Measurements from ENCODE around the gene MUC20. TPM values are rescaled to one million over a fixed set of nuclear protein-coding genes. Genes with fewer than 3 reads are reported as not detected.

MUC20 gene
- total and polyA plus RNA-seq, 9 of the 15 experiments (the other 6 are each of a cell fraction or from before 2014, with no cell fraction given) = 0.03 to 0.23 (median 0.15) TPM; not detected in 3

- Histone ChIP-seq H4K20me1 (replicated peaks; ENCODE audit: control insufficient read depth, insufficient read depth, low read length) (no peaks in the 10 kb centered on the region), H3K9me1 (ENCODE audit: control insufficient read depth, insufficient read depth, low read length) (no peaks in the 10 kb centered on the region), H2AFZ (ENCODE audit: low read depth, low read length) (no peak overlapping the region), H3K27me3 (ENCODE audit: control insufficient read depth in 2 of 2, insufficient read depth in 2 of 2, low read length in 2 of 2) (no peaks in the 10 kb centered on the region), H3K4me3 (no peak overlapping the region), H3K36me3 (ENCODE audit: control insufficient read depth, insufficient read depth, low read length) (peaks cover 37% of the 10 kb centered on the region), H3K4me1 (replicated peaks in 1 of 2; ENCODE audit: control insufficient read depth in 2 of 2, insufficient read depth in 2 of 2, low read length in 2 of 2) (peaks cover 7 to 16% of the 10 kb centered on the region in 2 experiments; a peak in 3 of 5 replicates), H3K9me3 (replicated peaks; ENCODE audit: control insufficient read depth, insufficient read depth, low read depth, low read length) (no peaks in the 10 kb centered on the region), H3K27ac (ENCODE audit: extremely low read depth, low read depth, low read length) (no peak overlapping the region), H3K9ac (ENCODE audit: insufficient read depth in 1 of 2, low read depth in 2 of 2, low read length in 2 of 2) (no peak overlapping the region), H3K79me2 (ENCODE audit: control insufficient read depth, insufficient read depth, low read length) (no peaks in the 10 kb centered on the region), H3K4me2 (ENCODE audit: insufficient read depth, low read length) (no peak overlapping the region)
- intact Hi-C loops (cut with micrococcal nuclease) (no loop called here), in situ Hi-C loops (cut with MboI) (no loop called here)
- CTCF ChIA-PET (ENCODE audit: low intra/inter-chr PET ratio) = no interaction called here
- DNase-seq (ENCODE audit: extremely low read depth in 1 of 4, low spot score in 3 of 4) (no peak), ATAC-seq (no peak), FAIRE-seq (no peak)
- no TSS peak for BruUV-seq (replicated peaks)
- WGBS (ENCODE audit: insufficient coverage, low coverage, missing lambda C conversion rate) = 93% methylated on average over 2 of the region's 2 CpGs
- POLR2A ChIA-PET = interaction anchor here (0.6 to 3.7 kb wide), 2 partner anchors 8 to 60 kb away, joined by 3 to 23 read pairs; no protein-coding TSS in a partner anchor
- TF ChIP-seq NKRF (IDR thresholded peaks at IDR 0.05; ENCODE audit: borderline replicate concordance) (0 out of 2 replicates have a peak, but pooled peaks have one; percentile 11), ZNF584 (CRISPR knock-in tag; IDR thresholded peaks at IDR 0.05; ENCODE audit: low read depth) (no peak), FOXA1 (IDR thresholded peaks at IDR 0.05; ENCODE audit: borderline replicate concordance) (0 out of 2 replicates have a peak, but pooled peaks have one; percentile 16), RB1 (IDR thresholded peaks at IDR 0.05; ENCODE audit: low read depth) (no peak), SREBF1 (IDR thresholded peaks at IDR 0.05; ENCODE audit: borderline replicate concordance, low read depth, low read length) (no peak), ZBTB2 (IDR thresholded peaks at IDR 0.05) (no peak), ZNF561 (CRISPR knock-in tag; conservative IDR thresholded peaks at IDR 0.05) (no peak), ELF1 (tag; IDR thresholded peaks at IDR 0.05) (no peak), KLF10 (CRISPR knock-in tag; IDR thresholded peaks at IDR 0.05) (0 out of 2 replicates have a peak, but pooled peaks have one; percentile 45)
- TF ChIP-seq, protein P1, sequence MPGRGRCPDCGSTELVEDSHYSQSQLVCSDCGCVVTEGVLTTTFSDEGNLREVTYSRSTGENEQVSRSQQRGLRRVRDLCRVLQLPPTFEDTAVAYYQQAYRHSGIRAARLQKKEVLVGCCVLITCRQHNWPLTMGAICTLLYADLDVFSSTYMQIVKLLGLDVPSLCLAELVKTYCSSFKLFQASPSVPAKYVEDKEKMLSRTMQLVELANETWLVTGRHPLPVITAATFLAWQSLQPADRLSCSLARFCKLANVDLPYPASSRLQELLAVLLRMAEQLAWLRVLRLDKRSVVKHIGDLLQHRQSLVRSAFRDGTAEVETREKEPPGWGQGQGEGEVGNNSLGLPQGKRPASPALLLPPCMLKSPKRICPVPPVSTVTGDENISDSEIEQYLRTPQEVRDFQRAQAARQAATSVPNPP (IDR thresholded peaks at IDR 0.05; ENCODE audit: borderline replicate concordance, insufficient read depth, insufficient read length) = no peak
- TF ChIP-seq, protein P2, sequence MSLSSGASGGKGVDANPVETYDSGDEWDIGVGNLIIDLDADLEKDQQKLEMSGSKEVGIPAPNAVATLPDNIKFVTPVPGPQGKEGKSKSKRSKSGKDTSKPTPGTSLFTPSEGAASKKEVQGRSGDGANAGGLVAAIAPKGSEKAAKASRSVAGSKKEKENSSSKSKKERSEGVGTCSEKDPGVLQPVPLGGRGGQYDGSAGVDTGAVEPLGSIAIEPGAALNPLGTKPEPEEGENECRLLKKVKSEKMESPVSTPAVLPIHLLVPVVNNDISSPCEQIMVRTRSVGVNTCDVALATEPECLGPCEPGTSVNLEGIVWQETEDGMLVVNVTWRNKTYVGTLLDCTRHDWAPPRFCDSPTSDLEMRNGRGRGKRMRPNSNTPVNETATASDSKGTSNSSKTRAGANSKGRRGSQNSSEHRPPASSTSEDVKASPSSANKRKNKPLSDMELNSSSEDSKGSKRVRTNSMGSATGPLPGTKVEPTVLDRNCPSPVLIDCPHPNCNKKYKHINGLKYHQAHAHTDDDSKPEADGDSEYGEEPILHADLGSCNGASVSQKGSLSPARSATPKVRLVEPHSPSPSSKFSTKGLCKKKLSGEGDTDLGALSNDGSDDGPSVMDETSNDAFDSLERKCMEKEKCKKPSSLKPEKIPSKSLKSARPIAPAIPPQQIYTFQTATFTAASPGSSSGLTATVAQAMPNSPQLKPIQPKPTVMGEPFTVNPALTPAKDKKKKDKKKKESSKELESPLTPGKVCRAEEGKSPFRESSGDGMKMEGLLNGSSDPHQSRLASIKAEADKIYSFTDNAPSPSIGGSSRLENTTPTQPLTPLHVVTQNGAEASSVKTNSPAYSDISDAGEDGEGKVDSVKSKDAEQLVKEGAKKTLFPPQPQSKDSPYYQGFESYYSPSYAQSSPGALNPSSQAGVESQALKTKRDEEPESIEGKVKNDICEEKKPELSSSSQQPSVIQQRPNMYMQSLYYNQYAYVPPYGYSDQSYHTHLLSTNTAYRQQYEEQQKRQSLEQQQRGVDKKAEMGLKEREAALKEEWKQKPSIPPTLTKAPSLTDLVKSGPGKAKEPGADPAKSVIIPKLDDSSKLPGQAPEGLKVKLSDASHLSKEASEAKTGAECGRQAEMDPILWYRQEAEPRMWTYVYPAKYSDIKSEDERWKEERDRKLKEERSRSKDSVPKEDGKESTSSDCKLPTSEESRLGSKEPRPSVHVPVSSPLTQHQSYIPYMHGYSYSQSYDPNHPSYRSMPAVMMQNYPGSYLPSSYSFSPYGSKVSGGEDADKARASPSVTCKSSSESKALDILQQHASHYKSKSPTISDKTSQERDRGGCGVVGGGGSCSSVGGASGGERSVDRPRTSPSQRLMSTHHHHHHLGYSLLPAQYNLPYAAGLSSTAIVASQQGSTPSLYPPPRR (CRISPR knock-in tag; IDR thresholded peaks at IDR 0.05; ENCODE audit: borderline replicate concordance) = no peak
Observed at GRCh38 chr3:195699388-195699771, 21.4 kb upstream of the MUC20 start.
